ENCODE measurements around the gene CASZ1. TPM values are rescaled to one million over a fixed set of nuclear protein-coding genes. Genes with fewer than 3 reads are reported as not detected.

CASZ1 gene
- total RNA-seq, 4 donors from 2014 or later: 13.1 to 33.7 (median 20.9) TPM

DNA sequence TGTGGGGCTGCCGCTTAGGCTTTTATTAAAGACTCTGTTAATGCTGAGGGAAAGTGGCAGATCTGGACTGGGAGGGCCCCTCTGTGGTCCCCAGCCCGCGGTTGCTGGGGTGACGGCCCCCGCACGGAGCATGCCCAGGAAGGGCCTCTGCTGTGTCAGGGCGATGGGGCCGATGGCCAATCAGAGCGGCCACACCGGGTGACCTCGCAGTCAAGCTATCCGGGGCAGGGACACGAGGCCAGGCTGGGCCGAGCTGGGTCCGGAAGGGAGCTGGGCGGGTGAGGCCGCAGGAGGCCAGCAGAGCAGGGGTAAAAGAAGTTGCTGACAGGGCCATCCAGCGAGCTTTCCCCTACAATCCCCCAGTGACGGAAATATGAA is 145.1 kb downstream of the CASZ1 start:
- H3K27me3 ChIP-seq: no peaks in the 10 kb centered on the region
- H3K9me3 ChIP-seq: no peaks in the 10 kb centered on the region
- H3K4me3 ChIP-seq: no peak overlapping the region
- peaks cover 0 to 36% (median 0%) of the 10 kb centered on the region in 3 donors for H3K4me1 ChIP-seq
- no peak for DNase-seq
- no peak for TF ChIP-seq POLR2A (IDR thresholded peaks at IDR 0.05)
- TF ChIP-seq, protein P1, sequence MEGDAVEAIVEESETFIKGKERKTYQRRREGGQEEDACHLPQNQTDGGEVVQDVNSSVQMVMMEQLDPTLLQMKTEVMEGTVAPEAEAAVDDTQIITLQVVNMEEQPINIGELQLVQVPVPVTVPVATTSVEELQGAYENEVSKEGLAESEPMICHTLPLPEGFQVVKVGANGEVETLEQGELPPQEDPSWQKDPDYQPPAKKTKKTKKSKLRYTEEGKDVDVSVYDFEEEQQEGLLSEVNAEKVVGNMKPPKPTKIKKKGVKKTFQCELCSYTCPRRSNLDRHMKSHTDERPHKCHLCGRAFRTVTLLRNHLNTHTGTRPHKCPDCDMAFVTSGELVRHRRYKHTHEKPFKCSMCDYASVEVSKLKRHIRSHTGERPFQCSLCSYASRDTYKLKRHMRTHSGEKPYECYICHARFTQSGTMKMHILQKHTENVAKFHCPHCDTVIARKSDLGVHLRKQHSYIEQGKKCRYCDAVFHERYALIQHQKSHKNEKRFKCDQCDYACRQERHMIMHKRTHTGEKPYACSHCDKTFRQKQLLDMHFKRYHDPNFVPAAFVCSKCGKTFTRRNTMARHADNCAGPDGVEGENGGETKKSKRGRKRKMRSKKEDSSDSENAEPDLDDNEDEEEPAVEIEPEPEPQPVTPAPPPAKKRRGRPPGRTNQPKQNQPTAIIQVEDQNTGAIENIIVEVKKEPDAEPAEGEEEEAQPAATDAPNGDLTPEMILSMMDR (IDR thresholded peaks at IDR 0.05): no peak
- peak overlapping the region in 1 of 4 donors; percentile 25 for H3K27ac ChIP-seq
- intact Hi-C loops (cut with DNase I): no loop called here
- H3K36me3 ChIP-seq: peaks cover 7 to 100% (median 27%) of the 10 kb centered on the region in 3 donors
- WGBS, 2 donors: 80% methylated on average over 2 to 13 of the region's 19 CpGs

DNA sequence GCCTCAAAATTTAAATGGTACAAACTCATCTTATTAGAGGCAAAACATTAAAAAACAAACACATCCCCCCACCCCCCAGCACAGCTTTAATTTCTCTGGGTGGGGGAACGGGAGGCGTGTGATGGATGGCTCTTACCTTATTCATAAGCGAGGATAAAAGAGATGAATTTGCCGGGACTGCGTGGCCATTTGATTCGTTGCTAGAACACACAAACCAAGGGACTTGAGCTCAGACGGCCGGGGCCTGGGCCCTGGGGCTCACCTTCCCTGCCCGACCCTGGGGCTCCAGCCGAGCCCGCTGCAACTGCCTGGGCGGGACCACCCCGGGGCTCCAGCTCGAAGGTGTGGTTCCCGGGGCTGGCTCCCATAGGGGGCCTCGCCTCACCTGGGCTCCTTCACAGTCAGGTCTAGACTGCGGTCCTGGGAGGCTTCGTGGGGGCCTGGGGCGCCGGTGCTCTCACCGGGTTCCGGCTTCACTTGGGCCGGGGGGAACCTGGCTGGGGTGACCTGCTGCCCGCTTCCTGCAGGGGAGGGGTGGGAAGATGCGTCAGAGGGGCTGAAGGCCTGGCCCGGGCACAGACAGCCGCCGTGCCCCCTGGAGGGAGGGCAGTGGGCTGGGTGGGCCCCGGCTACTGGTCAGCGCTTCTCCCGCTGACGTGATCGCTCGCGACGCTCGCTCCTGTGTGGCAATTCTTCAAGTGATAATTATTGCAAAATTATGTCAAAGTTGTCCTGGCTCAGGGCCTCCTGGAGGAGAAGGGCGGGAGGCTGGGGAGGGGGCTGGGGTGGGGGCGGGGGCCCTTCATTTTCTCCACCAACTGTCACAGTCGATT is 145.7 kb downstream of the CASZ1 start:
- no peaks in the 10 kb centered on the region for H3K27me3 ChIP-seq
- TF ChIP-seq, protein P1 (IDR thresholded peaks at IDR 0.05): no peak
- no peak for TF ChIP-seq POLR2A (IDR thresholded peaks at IDR 0.05)
- intact Hi-C loops (cut with DNase I): no loop called here
- H3K36me3 ChIP-seq: peaks cover 7 to 100% (median 21%) of the 10 kb centered on the region in 3 donors
- peaks cover 0 to 40% (median 0%) of the 10 kb centered on the region in 3 donors for H3K4me1 ChIP-seq
- no peak for DNase-seq
- 76 to 82% methylated on average over 14 to 19 of the region's 40 CpGs for WGBS, 2 donors
- no peaks in the 10 kb centered on the region for H3K9me3 ChIP-seq
- H3K4me3 ChIP-seq: no peak overlapping the region
- H3K27ac ChIP-seq: peak overlapping the region in 1 of 4 donors; percentile 25

DNA sequence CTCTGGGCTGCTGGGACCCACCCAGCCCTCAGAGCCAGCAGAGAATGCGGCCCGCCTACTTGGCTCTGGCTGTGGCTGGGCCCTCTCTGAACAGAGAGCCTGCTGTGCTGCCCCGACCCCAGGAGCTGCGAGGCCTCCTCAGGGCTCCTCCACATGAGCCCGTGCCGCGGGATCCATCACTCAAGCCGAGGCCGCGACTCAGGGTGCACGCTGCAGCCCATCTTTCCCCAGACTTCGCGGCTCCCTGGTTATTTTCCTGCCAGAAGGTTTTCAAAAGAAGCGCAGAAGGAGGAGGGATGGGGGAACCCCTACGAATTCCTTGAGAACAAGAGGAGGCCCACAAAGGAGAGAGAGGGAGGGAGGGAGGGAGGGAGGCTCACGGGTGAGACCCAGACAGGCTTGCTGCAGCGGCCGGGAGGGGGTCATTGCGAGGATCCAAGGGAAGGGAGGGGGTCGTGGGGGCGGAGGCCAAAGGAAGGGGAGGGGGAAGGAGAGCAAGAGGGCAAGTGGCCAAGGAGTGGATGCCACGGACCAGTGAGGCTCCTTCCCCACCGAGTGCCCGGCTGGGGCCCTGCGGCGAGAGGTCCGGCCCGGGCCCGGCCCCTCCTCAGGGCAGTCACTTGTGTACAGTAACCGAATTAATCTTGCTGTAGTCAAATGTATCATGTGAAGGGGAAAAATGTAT is 146.8 kb downstream of the CASZ1 start:
- DNase-seq: no peak
- intact Hi-C loops (cut with DNase I): no loop called here
- H3K36me3 ChIP-seq: peaks cover 7 to 100% (median 20%) of the 10 kb centered on the region in 3 donors
- no peaks in the 10 kb centered on the region for H3K9me3 ChIP-seq
- WGBS, 2 donors: 55 to 77% methylated on average over 9 to 22 of the region's 30 CpGs
- H3K4me3 ChIP-seq: no peak overlapping the region
- H3K27me3 ChIP-seq: no peaks in the 10 kb centered on the region
- no peak for TF ChIP-seq POLR2A (IDR thresholded peaks at IDR 0.05)
- TF ChIP-seq, protein P1 (IDR thresholded peaks at IDR 0.05): no peak
- peak overlapping the region in 2 of 4 donors; percentile 42 to 52 for H3K27ac ChIP-seq
- H3K4me1 ChIP-seq: peaks cover 0 to 47% (median 3%) of the 10 kb centered on the region in 3 donors

DNA sequence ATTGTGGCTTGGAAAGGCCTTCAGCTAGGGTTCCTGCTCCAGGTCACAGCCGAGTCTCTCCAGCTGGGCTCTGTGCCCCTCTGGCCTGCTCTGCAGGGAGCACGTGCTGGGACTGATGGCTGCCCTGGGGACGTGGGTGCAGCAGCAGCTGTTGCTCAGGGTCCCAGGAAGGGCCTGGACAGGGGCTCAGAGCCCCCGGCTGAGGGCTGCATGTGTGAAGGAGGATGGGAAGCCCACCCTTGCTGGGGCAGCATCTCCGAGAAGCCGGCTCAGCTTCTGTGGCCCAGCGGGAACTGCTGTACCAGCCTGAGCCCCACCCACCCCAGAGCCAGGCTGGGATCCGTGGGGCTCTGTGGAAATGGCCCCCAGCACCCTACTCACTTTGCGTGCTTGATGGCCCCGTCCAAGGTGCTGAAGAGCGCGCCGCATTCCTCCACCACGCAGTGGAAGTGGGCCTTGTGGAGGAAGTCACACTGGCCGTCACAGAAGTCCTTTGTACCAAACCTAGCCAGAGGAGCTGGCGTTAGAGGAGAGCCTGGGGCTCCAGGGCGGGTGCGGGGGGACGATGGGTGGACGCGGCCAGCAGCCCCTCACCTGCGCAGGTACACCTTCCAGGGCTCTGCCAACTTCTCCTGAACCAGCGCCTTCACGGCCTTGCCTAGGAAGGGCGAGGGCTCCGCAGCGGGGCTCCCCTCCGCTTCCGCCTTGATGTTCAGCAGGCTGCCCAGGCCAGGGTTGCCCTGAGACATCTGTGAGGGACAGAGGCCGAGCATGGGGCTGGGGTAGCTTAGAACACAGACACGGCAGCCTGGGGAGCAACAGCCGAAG is 147.5 kb downstream of the CASZ1 start:
- Histone ChIP-seq H3K4me3 (no peak overlapping the region), H3K36me3 (peaks cover 6 to 100% (median 14%) of the 10 kb centered on the region in 3 donors), H3K27ac (peak overlapping the region in 2 of 4 donors; percentile 14 to 42), H3K9me3 (no peaks in the 10 kb centered on the region), H3K4me1 (peaks cover 0 to 54% (median 8%) of the 10 kb centered on the region in 3 donors), H3K27me3 (no peaks in the 10 kb centered on the region)
- DNase-seq: no peak
- WGBS, 2 donors: 70 to 74% methylated on average over 2 to 3 of the region's 32 CpGs
- intact Hi-C loops (cut with DNase I): no loop called here
- TF ChIP-seq POLR2A (IDR thresholded peaks at IDR 0.05): no peak
- TF ChIP-seq, protein P1 (IDR thresholded peaks at IDR 0.05): no peak

Data from esophagus squamous epithelium (tissue), 5 donors.